ENCODE data around the gene LARGE1. TPM values are rescaled to one million over a fixed set of nuclear protein-coding genes. Genes with fewer than 3 reads are reported as not detected.

Gene LARGE1
- total RNA-seq, 1 donor from 2014 or later = 195 TPM

GRCh38 chr22:33715237-33715985 is 204.9 kb downstream of the LARGE1 start:
- peaks cover 46% of the 10 kb centered on the region for H3K36me3 Mint-ChIP-seq (ENCODE audit: insufficient read depth)
- H3K27me3 Mint-ChIP-seq = no peaks in the 10 kb centered on the region
- TF ChIP-seq CTCF (IDR thresholded peaks at IDR 0.05; ENCODE audit: unreplicated experiment) = no peak
- no peak overlapping the region for H3K4me3 Mint-ChIP-seq (ENCODE audit: low read depth)
- H3K27ac Mint-ChIP-seq = no peak overlapping the region
- peaks cover 12% of the 10 kb centered on the region for H3K9me3 Mint-ChIP-seq (ENCODE audit: low read depth)
- H3K4me1 Mint-ChIP-seq (ENCODE audit: low read depth) = peaks cover 18% of the 10 kb centered on the region
- no peak for DNase-seq (ENCODE audit: low spot score, unreplicated experiment)

- Mint-ChIP-seq H3K27ac (no peak overlapping the region), H3K36me3 (ENCODE audit: insufficient read depth) (peaks cover 36% of the 10 kb centered on the region), H3K9me3 (ENCODE audit: low read depth) (peaks cover 8% of the 10 kb centered on the region), H3K4me3 (ENCODE audit: low read depth) (no peak overlapping the region), H3K27me3 (no peaks in the 10 kb centered on the region), H3K4me1 (ENCODE audit: low read depth) (peaks cover 4% of the 10 kb centered on the region)
- no peak for DNase-seq (ENCODE audit: low spot score, unreplicated experiment)
- no peak for TF ChIP-seq CTCF (IDR thresholded peaks at IDR 0.05; ENCODE audit: unreplicated experiment)
Observed at GRCh38 chr22:33710326-33710725, 209.9 kb downstream of the LARGE1 start.

DNA sequence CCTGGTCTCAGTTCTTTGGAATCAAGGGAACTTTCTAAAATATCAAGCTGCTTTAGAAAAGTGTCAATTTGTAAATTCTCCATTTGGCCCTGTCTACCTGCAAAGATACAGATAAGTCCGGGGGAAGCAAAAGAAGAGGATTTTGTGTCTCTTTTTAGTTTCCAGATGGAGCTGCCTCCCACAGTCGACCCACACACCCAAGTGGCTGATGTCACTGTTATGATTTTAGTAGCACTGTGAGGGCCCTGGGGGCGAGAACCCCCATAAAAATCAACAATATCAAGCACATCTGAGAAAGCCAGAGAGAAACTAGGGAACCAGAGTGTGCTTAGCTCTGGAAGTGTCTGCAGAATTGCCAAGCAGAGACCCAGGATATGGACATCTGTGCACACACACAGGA is 212.7 kb downstream of the LARGE1 start:
- Mint-ChIP-seq H3K4me1 (ENCODE audit: low read depth) (peaks cover 8% of the 10 kb centered on the region), H3K27ac (peak overlapping the region; percentile 35), H3K4me3 (ENCODE audit: low read depth) (no peak overlapping the region), H3K27me3 (no peaks in the 10 kb centered on the region), H3K9me3 (ENCODE audit: low read depth) (peaks cover 9% of the 10 kb centered on the region), H3K36me3 (ENCODE audit: insufficient read depth) (peaks cover 37% of the 10 kb centered on the region)
- no peak for DNase-seq (ENCODE audit: low spot score, unreplicated experiment)
- TF ChIP-seq CTCF (IDR thresholded peaks at IDR 0.05; ENCODE audit: unreplicated experiment) = no peak

DNA sequence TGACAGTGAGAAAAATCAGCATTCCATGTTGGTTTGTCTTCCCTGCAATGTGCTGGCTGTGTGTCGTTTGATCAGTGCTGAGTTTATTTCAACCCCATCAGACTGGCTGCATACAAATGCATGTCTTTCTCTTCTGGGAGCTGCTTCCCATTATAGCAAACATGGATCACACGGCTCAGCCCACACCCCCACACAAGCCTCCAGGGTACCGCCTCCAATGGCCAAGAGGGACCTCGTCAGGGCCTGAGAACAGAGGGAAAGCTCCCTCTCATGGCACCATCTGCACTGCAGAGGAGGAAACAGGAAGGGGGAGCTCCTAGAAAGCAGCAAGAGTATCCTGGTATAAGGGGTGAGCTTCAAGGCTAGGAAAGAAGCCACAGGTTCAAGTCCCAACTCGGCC is 214.2 kb downstream of the LARGE1 start:
- Mint-ChIP-seq H3K4me1 (ENCODE audit: low read depth) (peaks cover 9% of the 10 kb centered on the region), H3K27ac (no peak overlapping the region), H3K4me3 (ENCODE audit: low read depth) (no peak overlapping the region), H3K36me3 (ENCODE audit: insufficient read depth) (peaks cover 28% of the 10 kb centered on the region), H3K9me3 (ENCODE audit: low read depth) (peaks cover 9% of the 10 kb centered on the region), H3K27me3 (no peaks in the 10 kb centered on the region)
- DNase-seq (ENCODE audit: low spot score, unreplicated experiment) = no peak
- TF ChIP-seq CTCF (IDR thresholded peaks at IDR 0.05; ENCODE audit: unreplicated experiment) = no peak

GRCh38 chr22:33699176-33699575 is 221.1 kb downstream of the LARGE1 start:
- Mint-ChIP-seq H3K9me3 (ENCODE audit: low read depth) (peaks cover 9% of the 10 kb centered on the region), H3K4me3 (ENCODE audit: low read depth) (no peak overlapping the region), H3K27ac (peak overlapping the region; percentile 10), H3K27me3 (no peaks in the 10 kb centered on the region), H3K4me1 (ENCODE audit: low read depth) (peaks cover 7% of the 10 kb centered on the region), H3K36me3 (ENCODE audit: insufficient read depth) (peaks cover 29% of the 10 kb centered on the region)
- DNase-seq (ENCODE audit: low spot score, unreplicated experiment) = no peak
- TF ChIP-seq CTCF (IDR thresholded peaks at IDR 0.05; ENCODE audit: unreplicated experiment) = no peak
